Neural progenitor cell (in vitro differentiated cells): ENCODE data around the gene SYT13. TPM values are rescaled to one million over a fixed set of nuclear protein-coding genes. Genes with fewer than 3 reads are reported as not detected.

ENCODE experiments used
- DNase-seq: peaks from one replicate; pipeline ENCODE4 v3.0.0-alpha.2; 2016; ENCODE audit warnings: low spot score
- H2AFZ ChIP-seq: fragments of 200-600 bp; sonication (generic); replicated peaks from 2 replicates; pipeline ENCODE4 v1.6.1; 2016; ENCODE audit warnings: antibody characterized with exemption
- H3F3A ChIP-seq: fragments of 200-600 bp; sonication (generic); 2 replicates; pipeline ENCODE4 v1.6.1; 2016; ENCODE audit warnings: antibody characterized with exemption, low read depth
- H3K27ac ChIP-seq: fragments of 200-600 bp; sonication (generic); 2 replicates; pipeline ENCODE4 v1.5.1; 2016; ENCODE audit warnings: mild to moderate bottlenecking
- H3K27me3 ChIP-seq: fragments of 200-600 bp; sonication (generic); 2 replicates; pipeline ENCODE4 v1.6.1; 2016; ENCODE audit warnings: mild to moderate bottlenecking, moderate library complexity
- H3K36me3 ChIP-seq: fragments of 200-600 bp; sonication (generic); 2 replicates; pipeline ENCODE4 v1.5.1; 2016
- H3K4me1 ChIP-seq: fragments of 200-600 bp; sonication (generic); 2 replicates; pipeline ENCODE4 v1.6.1; 2016; ENCODE audit warnings: mixed run types
- H3K4me2 ChIP-seq: fragments of 200-600 bp; sonication (generic); 2 replicates; pipeline ENCODE4 v1.6.1; 2016
- H3K4me3 ChIP-seq: fragments of 200-600 bp; sonication (generic); 2 replicates; pipeline ENCODE4 v1.5.1; 2016
- H3K79me2 ChIP-seq: fragments of 200-600 bp; sonication (generic); 2 replicates; pipeline ENCODE4 v1.6.1; 2016; ENCODE audit warnings: low read depth
- H3K9ac ChIP-seq: fragments of 200-600 bp; sonication (generic); 2 replicates; pipeline ENCODE4 v1.6.1; 2016
- H3K9me3 ChIP-seq: fragments of 200-600 bp; sonication (generic); 2 replicates; pipeline ENCODE4 v1.5.1; 2016; ENCODE audit warnings: low read depth
- H4K20me1 ChIP-seq: fragments of 200-600 bp; sonication (generic); 2 replicates; pipeline ENCODE4 v1.6.1; 2016; ENCODE audit warnings: low read depth
- H3K27ac Mint-ChIP-seq: 3 replicates; pipeline ENCODE4 v1.8.0; 2021; ENCODE audit warnings: mixed read lengths
- H3K27me3 Mint-ChIP-seq: 2 replicates; pipeline ENCODE4 v1.8.0; 2022; ENCODE audit warnings: low read depth, mild to moderate bottlenecking, inconsistent platforms, moderate library complexity, mixed read lengths; ENCODE audit not compliant: insufficient read depth
- H3K36me3 Mint-ChIP-seq: 3 replicates; pipeline ENCODE4 v1.8.0; 2021; ENCODE audit warnings: mixed read lengths
- H3K4me1 Mint-ChIP-seq: 3 replicates; pipeline ENCODE4 v1.8.0; 2021; ENCODE audit warnings: mixed read lengths
- H3K4me3 Mint-ChIP-seq: 3 replicates; pipeline ENCODE4 v1.8.0; 2021; ENCODE audit warnings: mild to moderate bottlenecking, moderate library complexity, mixed read lengths
- H3K9me3 Mint-ChIP-seq: 3 replicates; pipeline ENCODE4 v1.8.0; 2020; ENCODE audit warnings: mixed read lengths
- EZH2 ChIP-seq: fragments of 200-600 bp; sonication (generic); IDR thresholded peaks from 2 replicates; pipeline ENCODE4 v1.6.1; 2017; ENCODE audit warnings: antibody characterized with exemption, mild to moderate bottlenecking, moderate library complexity
- EZH2phosphoT487 ChIP-seq: fragments of 200-600 bp; sonication (generic); IDR thresholded peaks from 2 replicates; pipeline ENCODE4 v1.6.1; 2017; ENCODE audit warnings: antibody characterized with exemption
- total RNA-seq: library from RNA; depleted of rRNA; stranded (reverse); fragments of >200 nt; gene quantifications from 2 replicates; pipeline ENCODE4 v1.2.3, GENCODE V29; 2015; ENCODE audit warnings: low replicate concordance
- TF ChIP-seq, protein P1 (sequence below): fragments of 200-600 bp; sonication (generic); IDR thresholded peaks from 2 replicates; pipeline ENCODE4 v1.5.1; 2017; ENCODE audit warnings: antibody characterized with exemption, mild to moderate bottlenecking

SYT13 gene
- total RNA-seq, 1 donor from 2014 or later = 8.6 TPM

DNA sequence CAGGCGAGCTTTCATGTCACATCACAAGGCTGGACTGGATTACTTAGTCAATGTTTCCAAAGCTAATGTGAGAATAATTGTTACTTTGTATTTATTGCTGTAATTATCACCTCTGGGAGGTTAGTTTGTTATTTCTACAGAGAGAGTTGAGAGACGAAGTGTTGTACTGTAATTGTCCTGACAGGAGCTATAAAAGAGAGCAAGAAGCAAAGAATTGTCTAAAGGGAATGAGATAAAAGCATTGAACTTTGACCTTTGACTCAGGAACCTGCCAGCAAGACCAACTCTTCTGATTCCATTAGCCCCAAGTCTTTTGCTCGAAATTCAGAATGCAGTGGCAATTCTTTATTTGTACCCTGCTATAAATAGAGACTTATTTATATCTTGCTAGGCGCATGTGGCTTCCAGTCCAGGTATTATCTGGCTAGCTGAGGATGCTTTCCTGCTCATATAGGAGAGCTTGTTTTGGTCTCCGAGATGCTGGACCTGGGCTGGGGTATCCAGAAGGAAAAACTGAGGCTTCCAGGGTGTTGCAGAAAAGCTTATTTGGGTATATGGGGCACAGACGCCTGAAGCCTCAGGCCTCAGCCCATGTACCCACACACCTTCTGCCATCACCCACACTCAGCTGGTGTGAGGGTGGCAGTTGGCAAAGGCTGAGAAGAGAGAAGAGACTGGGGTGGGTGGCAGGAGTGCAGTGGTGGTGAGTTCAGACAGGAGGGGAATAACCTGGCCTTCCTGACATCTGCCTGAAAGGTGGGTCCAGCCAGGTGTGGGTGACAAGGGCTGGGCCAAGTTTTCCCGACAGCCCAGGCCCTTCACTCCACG is 40.7 kb downstream of the SYT13 start:
- no peaks in the 10 kb centered on the region for H3K4me1 Mint-ChIP-seq
- H3K27me3 ChIP-seq = no peaks in the 10 kb centered on the region
- no peak overlapping the region for H3K27ac Mint-ChIP-seq
- H2AFZ ChIP-seq = no peak overlapping the region
- H3K27me3 Mint-ChIP-seq = peaks cover 6% of the 10 kb centered on the region
- no peak overlapping the region for H3K4me3 ChIP-seq
- H3K4me3 Mint-ChIP-seq = no peak overlapping the region
- H3K9me3 ChIP-seq = no peaks in the 10 kb centered on the region
- no peak overlapping the region for H3K27ac ChIP-seq
- H3K36me3 Mint-ChIP-seq = no peaks in the 10 kb centered on the region
- H3K79me2 ChIP-seq = no peaks in the 10 kb centered on the region
- no peak overlapping the region for H3K4me2 ChIP-seq
- H3K9ac ChIP-seq = no peak overlapping the region
- DNase-seq = no peak
- H3K4me1 ChIP-seq = no peaks in the 10 kb centered on the region
- no peaks in the 10 kb centered on the region for H3K9me3 Mint-ChIP-seq
- H3F3A ChIP-seq = no peaks in the 10 kb centered on the region
- H3K36me3 ChIP-seq = no peaks in the 10 kb centered on the region
- TF ChIP-seq, protein P1, sequence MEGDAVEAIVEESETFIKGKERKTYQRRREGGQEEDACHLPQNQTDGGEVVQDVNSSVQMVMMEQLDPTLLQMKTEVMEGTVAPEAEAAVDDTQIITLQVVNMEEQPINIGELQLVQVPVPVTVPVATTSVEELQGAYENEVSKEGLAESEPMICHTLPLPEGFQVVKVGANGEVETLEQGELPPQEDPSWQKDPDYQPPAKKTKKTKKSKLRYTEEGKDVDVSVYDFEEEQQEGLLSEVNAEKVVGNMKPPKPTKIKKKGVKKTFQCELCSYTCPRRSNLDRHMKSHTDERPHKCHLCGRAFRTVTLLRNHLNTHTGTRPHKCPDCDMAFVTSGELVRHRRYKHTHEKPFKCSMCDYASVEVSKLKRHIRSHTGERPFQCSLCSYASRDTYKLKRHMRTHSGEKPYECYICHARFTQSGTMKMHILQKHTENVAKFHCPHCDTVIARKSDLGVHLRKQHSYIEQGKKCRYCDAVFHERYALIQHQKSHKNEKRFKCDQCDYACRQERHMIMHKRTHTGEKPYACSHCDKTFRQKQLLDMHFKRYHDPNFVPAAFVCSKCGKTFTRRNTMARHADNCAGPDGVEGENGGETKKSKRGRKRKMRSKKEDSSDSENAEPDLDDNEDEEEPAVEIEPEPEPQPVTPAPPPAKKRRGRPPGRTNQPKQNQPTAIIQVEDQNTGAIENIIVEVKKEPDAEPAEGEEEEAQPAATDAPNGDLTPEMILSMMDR = no peak
- TF ChIP-seq EZH2phosphoT487 (no peak), EZH2 (no peak)
- no peaks in the 10 kb centered on the region for H4K20me1 ChIP-seq

DNA sequence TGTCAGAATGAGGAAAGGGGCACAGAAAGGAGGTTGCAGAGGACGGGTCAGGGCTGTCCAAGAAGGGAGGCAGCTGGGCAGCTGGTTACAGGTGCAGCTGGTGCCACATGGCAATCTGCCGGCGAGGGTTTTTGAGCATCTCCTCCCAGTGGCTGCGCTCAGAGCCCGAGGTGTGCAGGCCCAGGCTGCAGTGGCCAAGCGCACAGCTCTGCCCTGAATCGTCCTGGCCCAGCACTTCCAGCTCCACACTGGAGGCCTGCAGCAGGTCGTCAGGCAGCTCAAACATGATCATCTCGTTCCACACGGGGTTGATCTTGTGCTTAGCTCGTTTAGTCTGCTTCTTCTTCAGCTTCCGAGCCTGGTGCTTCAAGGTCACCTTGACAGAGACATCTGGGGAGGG is 42.2 kb downstream of the SYT13 start:
- Histone ChIP-seq H3F3A (no peaks in the 10 kb centered on the region), H3K4me2 (no peak overlapping the region), H2AFZ (no peak overlapping the region), H3K4me1 (no peaks in the 10 kb centered on the region), H3K79me2 (no peaks in the 10 kb centered on the region), H3K9ac (no peak overlapping the region), H3K27ac (no peak overlapping the region), H3K4me3 (no peak overlapping the region), H3K36me3 (no peaks in the 10 kb centered on the region), H3K27me3 (no peaks in the 10 kb centered on the region), H4K20me1 (no peaks in the 10 kb centered on the region), H3K9me3 (no peaks in the 10 kb centered on the region)
- no peaks in the 10 kb centered on the region for H3K4me1 Mint-ChIP-seq
- TF ChIP-seq, protein P1 = no peak
- TF ChIP-seq EZH2 (no peak), EZH2phosphoT487 (no peak)
- no peaks in the 10 kb centered on the region for H3K36me3 Mint-ChIP-seq
- H3K9me3 Mint-ChIP-seq = no peaks in the 10 kb centered on the region
- DNase-seq = no peak
- H3K4me3 Mint-ChIP-seq = no peak overlapping the region
- H3K27me3 Mint-ChIP-seq = peaks cover 5% of the 10 kb centered on the region
- H3K27ac Mint-ChIP-seq = no peak overlapping the region

DNA sequence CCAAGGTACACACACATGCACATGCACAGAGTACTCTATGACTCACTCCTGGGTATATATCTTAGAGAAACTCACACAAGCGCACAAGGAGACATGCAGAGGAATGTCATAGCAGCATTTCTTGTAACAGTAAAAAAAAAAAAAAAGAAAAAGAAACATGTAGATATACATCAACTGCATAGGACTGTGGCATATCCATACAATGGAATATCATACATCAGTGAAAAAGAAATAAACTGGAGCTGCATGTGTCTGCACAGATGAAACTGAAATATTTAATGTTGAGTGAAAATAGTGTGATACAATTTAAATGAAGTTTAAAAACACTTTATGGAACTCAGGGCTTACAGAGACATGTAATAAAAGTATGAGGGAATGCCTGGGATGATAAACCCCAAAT is 46.4 kb downstream of the SYT13 start:
- H3K36me3 ChIP-seq = no peaks in the 10 kb centered on the region
- H3K79me2 ChIP-seq = no peaks in the 10 kb centered on the region
- no peak overlapping the region for H3K9ac ChIP-seq
- no peak overlapping the region for H3K4me3 ChIP-seq
- no peak overlapping the region for H3K4me2 ChIP-seq
- no peak overlapping the region for H3K27ac ChIP-seq
- no peaks in the 10 kb centered on the region for H3K9me3 Mint-ChIP-seq
- no peak overlapping the region for H3K4me3 Mint-ChIP-seq
- H3K4me1 Mint-ChIP-seq = peaks cover 7% of the 10 kb centered on the region
- H3K36me3 Mint-ChIP-seq = no peaks in the 10 kb centered on the region
- peaks cover 9% of the 10 kb centered on the region for H3K27me3 Mint-ChIP-seq
- H3K4me1 ChIP-seq = no peaks in the 10 kb centered on the region
- TF ChIP-seq EZH2 = no peak
- TF ChIP-seq EZH2phosphoT487 = no peak
- TF ChIP-seq, protein P1 = no peak
- H3K27me3 ChIP-seq = no peaks in the 10 kb centered on the region
- no peaks in the 10 kb centered on the region for H3K9me3 ChIP-seq
- DNase-seq = no peak
- no peaks in the 10 kb centered on the region for H4K20me1 ChIP-seq
- no peaks in the 10 kb centered on the region for H3F3A ChIP-seq
- no peak overlapping the region for H2AFZ ChIP-seq
- H3K27ac Mint-ChIP-seq = no peak overlapping the region
